ENCODE measurements around the gene TRIP12. TPM values are rescaled to one million over a fixed set of nuclear protein-coding genes. Genes with fewer than 3 reads are reported as not detected.

The TRIP12 gene
- total RNA-seq, 2 experiments from 2014 or later = 151 to 178 TPM

DNA sequence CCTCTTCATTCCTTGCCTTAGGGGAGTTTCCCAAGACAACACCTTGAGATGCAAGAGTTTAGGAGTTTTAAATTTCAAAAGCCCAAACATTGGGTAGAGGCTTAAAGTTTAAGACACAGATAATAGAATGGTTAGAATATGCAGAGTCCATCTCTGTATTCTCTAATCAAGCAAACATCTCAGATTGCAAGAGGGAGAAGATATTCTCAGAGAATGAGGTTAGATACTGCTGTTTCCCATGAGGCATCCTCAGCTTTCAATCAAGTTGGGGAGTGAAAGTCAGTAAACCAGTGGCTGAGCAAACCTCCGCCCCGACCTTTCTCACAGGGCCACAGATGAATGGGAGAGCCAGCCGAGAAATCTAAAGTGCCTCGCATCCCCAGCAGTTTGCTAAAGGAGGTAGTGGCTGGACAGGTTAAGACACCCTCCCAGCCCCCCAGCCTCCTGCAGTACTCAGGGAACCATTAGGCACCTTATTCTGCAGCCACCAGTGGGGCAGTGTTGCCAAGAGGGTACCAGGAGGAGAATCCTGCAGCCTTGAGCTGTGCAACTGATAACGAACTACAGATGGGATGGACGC is 30.5 kb upstream of the TRIP12 start:
- intact Hi-C loops (cut with DNase I, micrococcal nuclease) = no loop called here
- H3K27ac ChIP-seq (ENCODE audit: low read depth in 1 of 2, low read length in 2 of 2) = no peak overlapping the region
- no peak overlapping the region for H3K4me3 ChIP-seq (ENCODE audit: low read length)
- POLR2A ChIA-PET = no interaction called here
- no peak for DNase-seq
- H3K9me3 ChIP-seq (ENCODE audit: control insufficient read depth in 1 of 2, insufficient read depth in 1 of 2, low read length in 2 of 2) = no peaks in the 10 kb centered on the region
- Mint-ChIP-seq H3K27ac (no peak overlapping the region), H3K9me3 (no peaks in the 10 kb centered on the region), H3K4me3 (no peak overlapping the region), H3K4me1 (ENCODE audit: low read depth) (no peaks in the 10 kb centered on the region), H3K36me3 (ENCODE audit: low read depth) (no peaks in the 10 kb centered on the region), H3K27me3 (no peaks in the 10 kb centered on the region)
- CTCF ChIA-PET = no interaction called here
- no peak for ATAC-seq (ENCODE audit: poor library complexity)
- TF ChIP-seq, protein P1, sequence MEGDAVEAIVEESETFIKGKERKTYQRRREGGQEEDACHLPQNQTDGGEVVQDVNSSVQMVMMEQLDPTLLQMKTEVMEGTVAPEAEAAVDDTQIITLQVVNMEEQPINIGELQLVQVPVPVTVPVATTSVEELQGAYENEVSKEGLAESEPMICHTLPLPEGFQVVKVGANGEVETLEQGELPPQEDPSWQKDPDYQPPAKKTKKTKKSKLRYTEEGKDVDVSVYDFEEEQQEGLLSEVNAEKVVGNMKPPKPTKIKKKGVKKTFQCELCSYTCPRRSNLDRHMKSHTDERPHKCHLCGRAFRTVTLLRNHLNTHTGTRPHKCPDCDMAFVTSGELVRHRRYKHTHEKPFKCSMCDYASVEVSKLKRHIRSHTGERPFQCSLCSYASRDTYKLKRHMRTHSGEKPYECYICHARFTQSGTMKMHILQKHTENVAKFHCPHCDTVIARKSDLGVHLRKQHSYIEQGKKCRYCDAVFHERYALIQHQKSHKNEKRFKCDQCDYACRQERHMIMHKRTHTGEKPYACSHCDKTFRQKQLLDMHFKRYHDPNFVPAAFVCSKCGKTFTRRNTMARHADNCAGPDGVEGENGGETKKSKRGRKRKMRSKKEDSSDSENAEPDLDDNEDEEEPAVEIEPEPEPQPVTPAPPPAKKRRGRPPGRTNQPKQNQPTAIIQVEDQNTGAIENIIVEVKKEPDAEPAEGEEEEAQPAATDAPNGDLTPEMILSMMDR (IDR thresholded peaks at IDR 0.05) = no peak
- no peaks in the 10 kb centered on the region for H3K36me3 ChIP-seq (ENCODE audit: insufficient read depth, low read length)
- no peaks in the 10 kb centered on the region for H3K4me1 ChIP-seq (ENCODE audit: insufficient read depth, low read length)
- no peaks in the 10 kb centered on the region for H3K27me3 ChIP-seq (ENCODE audit: control insufficient read depth in 1 of 2, insufficient read depth in 2 of 2, low read length in 2 of 2)

DNA sequence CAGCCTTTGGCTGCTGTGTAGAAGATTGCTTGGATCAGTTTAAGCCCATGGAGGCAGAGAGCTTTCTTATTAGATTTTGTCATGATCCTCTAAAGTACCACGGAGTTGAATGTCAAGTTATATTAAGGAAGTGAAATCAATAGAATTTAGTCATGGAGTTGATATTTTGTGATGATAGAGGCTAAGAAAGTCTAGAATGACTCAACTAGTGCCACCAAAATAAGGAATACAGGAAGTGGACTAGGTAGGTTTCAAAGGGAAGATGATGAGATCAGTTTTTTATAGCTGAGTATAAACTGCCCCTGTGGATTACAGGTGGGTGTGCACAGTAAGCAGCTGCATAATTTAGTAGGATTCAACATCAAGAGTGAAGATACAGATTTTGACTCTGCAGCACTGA is 25.7 kb upstream of the TRIP12 start:
- Mint-ChIP-seq H3K27ac (no peak overlapping the region), H3K4me1 (ENCODE audit: low read depth) (no peaks in the 10 kb centered on the region), H3K36me3 (ENCODE audit: low read depth) (no peaks in the 10 kb centered on the region), H3K9me3 (no peaks in the 10 kb centered on the region), H3K4me3 (no peak overlapping the region), H3K27me3 (no peaks in the 10 kb centered on the region)
- Histone ChIP-seq H3K36me3 (ENCODE audit: insufficient read depth, low read length) (no peaks in the 10 kb centered on the region), H3K27ac (ENCODE audit: low read depth in 1 of 2, low read length in 2 of 2) (no peak overlapping the region), H3K4me1 (ENCODE audit: insufficient read depth, low read length) (no peaks in the 10 kb centered on the region), H3K27me3 (ENCODE audit: control insufficient read depth in 1 of 2, insufficient read depth in 2 of 2, low read length in 2 of 2) (no peaks in the 10 kb centered on the region), H3K9me3 (ENCODE audit: control insufficient read depth in 1 of 2, insufficient read depth in 1 of 2, low read length in 2 of 2) (no peaks in the 10 kb centered on the region), H3K4me3 (ENCODE audit: low read length) (no peak overlapping the region)
- intact Hi-C loops (cut with DNase I, micrococcal nuclease) = no loop called here
- TF ChIP-seq, protein P1 (IDR thresholded peaks at IDR 0.05) = no peak
- DNase-seq (no peak), ATAC-seq (ENCODE audit: poor library complexity) (no peak)
- ChIA-PET CTCF (no interaction called here), POLR2A (no interaction called here)

- H3K9me3 Mint-ChIP-seq = no peaks in the 10 kb centered on the region
- POLR2A ChIA-PET = no interaction called here
- intact Hi-C loops (cut with DNase I, micrococcal nuclease) = no loop called here
- no peak for ATAC-seq (ENCODE audit: poor library complexity)
- no peak for DNase-seq
- TF ChIP-seq, protein P1 (IDR thresholded peaks at IDR 0.05) = no peak
- no peak overlapping the region for H3K27ac Mint-ChIP-seq
- Histone ChIP-seq H3K4me1 (ENCODE audit: insufficient read depth, low read length) (no peaks in the 10 kb centered on the region), H3K9me3 (ENCODE audit: control insufficient read depth in 1 of 2, insufficient read depth in 1 of 2, low read length in 2 of 2) (no peaks in the 10 kb centered on the region), H3K36me3 (ENCODE audit: insufficient read depth, low read length) (no peaks in the 10 kb centered on the region), H3K4me3 (ENCODE audit: low read length) (no peak overlapping the region), H3K27me3 (ENCODE audit: control insufficient read depth in 1 of 2, insufficient read depth in 2 of 2, low read length in 2 of 2) (no peaks in the 10 kb centered on the region), H3K27ac (ENCODE audit: low read depth in 1 of 2, low read length in 2 of 2) (no peak overlapping the region)
- no peak overlapping the region for H3K4me3 Mint-ChIP-seq
- CTCF ChIA-PET = no interaction called here
- H3K36me3 Mint-ChIP-seq (ENCODE audit: low read depth) = no peaks in the 10 kb centered on the region
- no peaks in the 10 kb centered on the region for H3K27me3 Mint-ChIP-seq
- H3K4me1 Mint-ChIP-seq (ENCODE audit: low read depth) = no peaks in the 10 kb centered on the region
Measured at GRCh38 chr2:229945975-229946374, 24.2 kb upstream of the TRIP12 start.
